ENCODE results near the gene ATP4B.

ATP4B gene

GRCh38 chr13:113635709-113636108, 22.3 kb downstream of the ATP4B start:
- Mint-ChIP-seq H3K4me1 (no peaks in the 10 kb centered on the region), H3K4me3 (no peak overlapping the region), H3K36me3 (ENCODE audit: low read depth) (peaks cover 78% of the 10 kb centered on the region), H3K27ac (no peak overlapping the region), H3K9me3 (no peaks in the 10 kb centered on the region), H3K27me3 (ENCODE audit: low read depth) (no peaks in the 10 kb centered on the region)
- no peak for TF ChIP-seq CTCF (IDR thresholded peaks at IDR 0.05; ENCODE audit: unreplicated experiment in 3 of 3)

DNA sequence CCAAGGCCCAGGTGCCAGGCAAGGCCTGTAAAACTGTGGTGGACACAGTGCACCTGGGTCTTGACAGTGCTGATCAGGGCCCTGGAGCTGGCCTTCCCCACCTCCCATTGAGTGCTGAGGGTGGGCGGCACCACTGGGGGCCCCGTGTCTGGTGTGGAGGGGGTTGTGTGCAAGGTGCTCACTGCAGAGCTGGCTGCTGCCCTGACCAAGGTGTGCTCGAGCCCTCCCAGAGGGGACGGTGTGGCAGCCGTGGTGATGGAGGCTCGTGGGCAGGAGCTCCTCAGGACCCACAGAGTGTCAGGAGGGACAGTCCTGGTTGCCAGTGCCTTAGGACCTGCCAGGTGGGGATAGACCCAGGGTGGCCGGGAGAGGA, 23.0 kb downstream of the ATP4B start:
- H3K4me1 Mint-ChIP-seq: no peaks in the 10 kb centered on the region
- no peak for TF ChIP-seq CTCF (IDR thresholded peaks at IDR 0.05; ENCODE audit: unreplicated experiment in 3 of 3)
- H3K27ac Mint-ChIP-seq: no peak overlapping the region
- peaks cover 77% of the 10 kb centered on the region for H3K36me3 Mint-ChIP-seq (ENCODE audit: low read depth)
- no peaks in the 10 kb centered on the region for H3K27me3 Mint-ChIP-seq (ENCODE audit: low read depth)
- no peak overlapping the region for H3K4me3 Mint-ChIP-seq
- no peaks in the 10 kb centered on the region for H3K9me3 Mint-ChIP-seq

GRCh38 chr13:113634279-113635047, 23.5 kb downstream of the ATP4B start:
- Mint-ChIP-seq H3K4me3 (no peak overlapping the region), H3K36me3 (ENCODE audit: low read depth) (peaks cover 72% of the 10 kb centered on the region), H3K27ac (no peak overlapping the region), H3K4me1 (no peaks in the 10 kb centered on the region), H3K9me3 (no peaks in the 10 kb centered on the region), H3K27me3 (ENCODE audit: low read depth) (no peaks in the 10 kb centered on the region)
- no peak for TF ChIP-seq CTCF (IDR thresholded peaks at IDR 0.05; ENCODE audit: unreplicated experiment in 3 of 3)

- no peaks in the 10 kb centered on the region for H3K9me3 Mint-ChIP-seq
- H3K27ac Mint-ChIP-seq: no peak overlapping the region
- TF ChIP-seq CTCF (IDR thresholded peaks at IDR 0.05; ENCODE audit: unreplicated experiment in 3 of 3): no peak
- no peaks in the 10 kb centered on the region for H3K4me1 Mint-ChIP-seq
- no peak overlapping the region for H3K4me3 Mint-ChIP-seq
- H3K27me3 Mint-ChIP-seq (ENCODE audit: low read depth): no peaks in the 10 kb centered on the region
- peaks cover 66% of the 10 kb centered on the region for H3K36me3 Mint-ChIP-seq (ENCODE audit: low read depth)
Measured at GRCh38 chr13:113633485-113633873, 24.5 kb downstream of the ATP4B start.

DNA sequence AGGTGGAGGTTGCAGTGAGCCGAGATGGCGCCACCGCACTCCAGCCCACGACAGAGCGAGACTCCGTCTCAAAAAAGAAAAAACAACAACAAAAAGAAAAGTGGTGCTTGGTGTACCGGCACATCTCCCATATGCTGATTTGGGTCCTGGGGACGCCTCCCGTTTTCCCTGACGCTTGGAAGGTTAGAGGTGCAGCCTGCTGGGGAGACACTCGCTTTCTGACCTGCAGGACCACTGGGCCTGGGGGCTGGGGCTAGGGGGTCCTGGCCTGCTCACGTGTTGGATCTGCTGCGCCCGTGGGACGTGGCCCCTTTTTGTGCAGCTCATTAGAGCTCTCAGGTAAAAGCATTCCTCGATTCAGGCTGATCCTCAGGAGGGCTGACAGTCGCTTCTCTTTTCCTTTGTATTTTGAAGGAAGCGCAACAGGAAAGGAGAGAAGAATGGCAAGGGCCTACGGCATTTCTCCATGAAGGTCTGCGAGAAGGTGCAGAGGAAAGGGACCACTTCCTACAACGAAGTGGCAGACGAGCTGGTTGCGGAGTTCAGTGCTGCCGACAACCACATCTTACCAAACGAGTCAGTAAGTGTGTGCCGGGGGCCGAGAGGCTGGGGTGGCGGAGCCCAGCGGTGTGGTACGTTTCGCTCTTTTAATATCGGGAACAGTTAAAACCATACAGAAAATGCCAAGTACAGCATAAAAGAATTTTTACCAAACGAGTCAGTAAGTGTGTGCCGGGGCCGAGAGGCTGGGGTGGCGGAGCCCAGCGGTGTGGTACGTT, 25.1 kb downstream of the ATP4B start:
- Mint-ChIP-seq H3K27me3 (ENCODE audit: low read depth) (no peaks in the 10 kb centered on the region), H3K4me3 (no peak overlapping the region), H3K9me3 (no peaks in the 10 kb centered on the region), H3K36me3 (ENCODE audit: low read depth) (peaks cover 65% of the 10 kb centered on the region), H3K27ac (no peak overlapping the region), H3K4me1 (no peaks in the 10 kb centered on the region)
- TF ChIP-seq CTCF (IDR thresholded peaks at IDR 0.05; ENCODE audit: unreplicated experiment in 3 of 3): no peak

All from nephron (organoid).